Fibroblast of peridontal ligament (primary cell): ENCODE results near the gene TMEM54.
A peak's percentile ranks its signal among the peaks of the same experiment; 100 is the strongest.

ENCODE experiments used
- DNase-seq: peaks from one replicate; pipeline ENCODE4 v3.0.0-alpha.2; 2010; ENCODE audit errors: extremely low read depth

Gene TMEM54

GRCh38 chr1:32895325-32896215, 5.6 kb downstream of the TMEM54 start:
- DNase-seq: no peak

DNA sequence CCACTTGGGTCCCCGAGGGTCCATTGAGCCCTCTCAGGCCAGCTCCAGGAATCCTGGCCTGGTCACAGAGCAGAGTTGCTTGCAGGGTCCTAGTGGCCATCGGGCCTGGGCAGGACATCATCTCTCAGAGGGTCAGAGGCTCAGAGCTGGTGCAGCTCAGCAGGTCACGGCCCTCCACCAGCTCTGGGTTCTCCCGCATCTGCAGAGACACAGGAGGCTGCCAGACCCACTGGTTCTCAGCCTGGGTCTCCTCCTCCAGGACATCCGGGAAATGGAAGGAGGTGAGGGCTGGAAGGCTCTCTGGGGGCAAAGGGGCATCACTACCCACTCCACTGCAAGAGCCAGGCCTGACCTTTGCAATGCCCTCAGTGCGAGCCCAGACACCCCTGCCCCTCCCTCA, 6.5 kb downstream of the TMEM54 start:
- no peak for DNase-seq

- no peak for DNase-seq
Observed at GRCh38 chr1:32894019-32894600, 7.1 kb downstream of the TMEM54 start.

DNA sequence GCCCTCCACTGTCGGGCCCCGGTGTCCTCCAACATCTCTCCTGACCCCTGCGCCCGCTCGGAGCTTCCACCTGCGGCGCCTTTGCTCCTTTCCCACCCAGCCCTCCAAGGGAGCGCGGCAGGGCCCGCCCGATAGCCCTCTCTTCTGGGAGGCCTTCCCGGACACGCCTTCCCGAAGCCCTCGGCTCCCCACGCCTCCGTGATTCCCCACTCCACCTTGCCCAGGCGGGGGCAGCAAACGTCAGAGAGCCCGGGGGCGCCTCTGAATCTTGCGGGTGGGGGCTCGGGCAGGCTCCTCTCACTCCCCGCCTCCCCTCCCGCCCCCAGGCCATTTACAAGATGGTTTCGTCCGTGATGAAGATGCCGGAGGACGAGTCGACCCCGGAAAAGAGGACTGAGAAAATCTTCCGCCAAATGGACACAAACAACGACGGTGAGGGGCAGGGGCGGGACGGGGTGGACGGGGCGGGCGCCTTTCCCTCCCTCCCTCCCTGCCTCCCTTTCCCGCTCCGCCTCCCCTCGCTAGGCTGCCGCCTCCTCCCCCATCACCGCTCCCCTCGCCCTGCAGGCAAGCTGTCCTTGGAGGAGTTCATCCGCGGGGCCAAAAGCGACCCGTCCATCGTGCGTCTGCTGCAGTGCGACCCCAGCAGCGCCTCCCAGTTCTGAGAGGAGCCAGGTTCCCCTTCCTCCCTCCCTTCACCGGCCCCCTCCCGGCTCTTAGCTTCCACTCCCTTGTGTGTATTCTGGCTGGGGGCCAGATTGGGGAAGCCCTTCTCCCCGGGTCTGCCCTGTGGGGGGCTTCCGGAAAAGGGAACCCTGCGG, 7.8 kb downstream of the TMEM54 start:
- no peak for DNase-seq

DNA sequence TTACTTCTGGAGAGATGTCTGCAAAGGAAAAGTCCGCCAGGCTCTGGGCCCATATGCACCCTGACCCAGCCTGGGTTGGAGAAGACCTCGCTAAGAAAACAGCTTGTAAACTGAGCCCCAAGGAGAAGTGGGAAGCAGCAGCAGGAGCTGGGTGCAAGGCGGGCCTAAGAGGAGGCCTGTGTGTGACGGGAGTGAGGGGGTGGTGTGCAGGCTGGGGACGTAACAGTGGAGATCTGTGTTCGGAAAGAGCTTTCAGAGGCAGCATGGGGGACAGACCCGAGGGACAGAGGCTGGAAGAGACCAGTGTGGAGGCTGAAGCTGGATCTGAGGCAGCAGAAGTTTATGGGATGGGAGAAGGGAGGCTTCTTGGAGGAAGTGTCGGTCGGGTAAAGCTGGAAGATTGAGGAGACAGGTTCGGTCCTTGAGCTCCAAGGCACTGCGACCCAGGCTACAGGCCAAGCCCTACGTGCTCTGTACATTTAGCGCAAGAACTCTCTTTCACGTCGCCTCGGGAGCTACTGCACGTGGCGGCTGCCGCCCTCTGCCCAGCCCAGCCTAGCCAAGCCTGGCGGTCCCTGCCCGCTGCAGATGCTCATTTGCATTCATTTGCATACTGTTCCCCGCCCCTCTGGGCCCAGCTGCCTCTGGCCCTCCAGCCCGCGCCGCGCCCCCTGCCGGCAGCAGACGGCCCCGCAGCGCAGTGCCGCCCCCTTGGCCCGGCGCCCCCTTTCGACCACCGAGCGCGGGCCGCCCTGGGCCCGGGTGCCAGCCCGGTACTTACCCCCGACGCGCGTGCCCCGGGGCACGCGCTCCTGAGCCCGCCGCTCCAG, 8.6 kb downstream of the TMEM54 start:
- no peak for DNase-seq

DNA sequence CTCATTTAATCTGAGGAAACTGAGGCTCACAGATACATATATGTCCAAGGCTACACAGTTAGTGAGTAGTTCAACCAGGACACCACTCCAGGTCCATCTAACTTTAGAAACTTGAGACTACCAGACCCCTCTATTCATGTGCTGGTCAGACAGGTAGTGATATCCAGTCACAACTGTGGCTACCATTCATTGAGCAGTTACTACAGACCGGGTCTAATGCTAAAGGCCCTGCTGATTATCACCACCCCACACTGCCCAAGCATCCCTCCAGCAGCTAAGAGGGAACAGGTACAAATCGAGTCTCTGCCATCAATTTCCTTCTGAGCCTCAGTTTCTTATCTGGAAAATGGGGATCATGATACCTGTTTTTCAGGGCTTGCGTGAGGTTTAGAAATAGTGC, 9.6 kb downstream of the TMEM54 start:
- no peak for DNase-seq

GRCh38 chr1:32891241-32891570, 10.0 kb downstream of the TMEM54 start:
- no peak for DNase-seq

- no peak for DNase-seq
Observed at GRCh38 chr1:32890516-32891240, 10.5 kb downstream of the TMEM54 start.

GRCh38 chr1:32889731-32890278, 11.4 kb downstream of the TMEM54 start:
- no peak for DNase-seq

GRCh38 chr1:32888677-32889420, 12.3 kb downstream of the TMEM54 start:
- DNase-seq: no peak

GRCh38 chr1:32888134-32888533, 13.1 kb downstream of the TMEM54 start:
- DNase-seq: no peak

DNA sequence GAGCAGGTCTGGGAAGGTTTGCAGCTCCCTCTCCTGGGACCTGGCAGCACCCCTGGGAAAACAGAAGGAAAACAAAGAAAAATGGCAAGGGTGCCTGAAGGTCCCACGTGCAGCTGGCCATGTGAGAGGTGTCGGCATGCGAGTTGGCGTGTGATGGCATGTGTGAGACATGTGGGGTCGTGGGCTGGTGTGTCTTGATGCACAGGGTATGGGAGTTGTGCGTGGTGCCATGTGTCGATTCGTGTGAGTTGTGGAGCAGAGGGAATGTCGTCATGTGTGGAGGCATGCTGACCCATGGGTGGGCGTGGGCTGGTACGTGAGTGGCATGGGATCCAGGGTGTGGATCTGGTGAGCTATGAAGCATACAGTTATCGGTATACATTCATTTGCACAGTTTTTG, 13.6 kb downstream of the TMEM54 start:
- DNase-seq: no peak

DNA sequence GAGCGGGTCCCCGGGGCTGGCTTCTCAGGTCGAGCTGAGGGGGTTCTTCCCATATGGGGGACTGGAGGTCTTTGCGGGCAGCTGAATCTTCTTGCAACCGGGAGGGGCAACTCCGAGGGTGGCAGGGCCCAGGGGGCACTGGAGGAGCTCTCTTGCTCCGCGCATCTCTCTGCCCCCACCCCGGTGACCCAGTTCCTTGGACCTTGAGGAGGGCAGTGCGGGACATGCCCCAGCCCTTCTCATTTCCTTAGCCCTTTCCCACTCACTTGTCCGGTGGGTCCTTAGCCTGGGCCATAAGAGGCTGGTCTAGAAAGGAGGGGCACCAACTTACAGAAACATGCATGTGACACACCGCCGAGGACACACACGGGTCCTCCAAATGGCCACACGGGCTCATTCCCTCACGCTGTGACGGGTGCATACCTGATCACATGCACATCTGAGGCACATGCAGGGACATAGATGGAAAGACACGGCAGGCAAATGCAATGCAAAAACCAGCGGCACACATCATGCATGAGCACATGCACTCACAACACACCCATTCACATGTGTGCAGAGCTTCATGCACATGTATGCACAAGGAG, 14.3 kb downstream of the TMEM54 start:
- no peak for DNase-seq

- peak; percentile 29 for DNase-seq
Observed at GRCh38 chr1:32886004-32886827, 15.0 kb downstream of the TMEM54 start, which contains the start of gene HPCA. Gene HPCA (plus strand): TSS chr1:32886491. CDS start chr1:32888899, 2,408 bp downstream.

DNA sequence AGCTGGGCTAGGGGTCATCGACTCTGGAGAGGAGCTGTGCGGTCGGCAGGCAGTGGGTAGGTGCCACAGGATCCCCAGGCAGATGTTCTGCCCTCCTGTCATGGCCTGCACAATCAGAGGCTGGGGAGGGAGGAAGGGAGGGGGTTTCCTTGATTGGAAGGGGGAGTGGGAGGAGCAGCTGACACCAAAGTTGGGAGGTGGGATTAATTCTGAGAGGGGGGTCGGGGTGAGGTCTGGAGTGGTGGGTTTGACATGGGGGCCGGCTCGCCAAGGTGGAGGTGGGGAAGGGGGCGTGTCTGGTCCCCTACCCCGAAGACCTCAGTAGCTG, 15.5 kb downstream of the TMEM54 start:
- DNase-seq: no peak

DNA sequence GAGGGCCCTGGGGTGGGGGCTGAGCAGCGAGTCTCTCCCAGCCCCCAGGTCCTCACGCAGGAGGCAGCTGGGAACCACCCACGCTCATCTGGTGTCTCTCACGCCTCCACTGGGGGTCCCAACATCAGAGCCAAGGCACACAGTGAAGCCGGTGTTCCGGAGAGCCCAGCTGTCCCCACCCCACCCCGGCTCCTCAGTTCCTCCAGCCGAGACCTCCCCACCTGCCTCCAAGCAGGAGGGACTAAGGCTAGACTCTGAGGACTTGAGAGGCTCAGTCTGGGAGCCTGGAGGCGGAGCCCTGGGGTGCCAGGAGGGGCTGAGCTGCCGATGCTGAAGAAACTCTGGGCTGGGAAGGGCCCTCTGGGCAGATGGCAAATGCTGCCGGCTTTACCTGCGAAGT, 16.5 kb downstream of the TMEM54 start:
- no peak for DNase-seq

DNA sequence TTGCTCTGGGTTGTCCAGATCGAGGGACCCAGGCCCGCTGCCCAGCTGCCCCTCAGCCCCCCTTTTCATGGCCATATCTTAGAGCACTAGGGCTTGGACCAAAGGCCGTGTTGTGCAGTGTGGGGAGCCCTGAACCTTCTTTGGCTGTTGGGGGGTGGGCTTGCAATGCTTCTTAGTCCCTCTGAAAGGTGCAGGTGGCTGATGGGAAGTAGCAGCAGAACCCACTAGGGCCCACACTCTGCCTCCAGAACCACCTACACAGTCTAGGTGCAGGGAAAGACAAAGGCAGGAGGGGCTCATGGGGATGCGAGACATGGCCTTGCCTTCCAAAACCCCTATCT, 17.2 kb downstream of the TMEM54 start:
- DNase-seq: no peak

GRCh38 chr1:32883338-32884031, 17.7 kb downstream of the TMEM54 start:
- DNase-seq: no peak
